Stimulated activated effector memory CD8-positive, alpha-beta T cell treated with anti-CD3 and anti-CD28 coated beads, Interleukin-12 subunit alpha, Interleukin-12 subunit beta, amount 100 ng/mL, for 72 hours (primary cell): Measurements from ENCODE around the gene RFPL3.

Source experiments
- ATAC-seq: fragments of 150-1000 bp; cut with Tn5 transposase; 2 replicates; pipeline ENCODE4 v1.10.0; 2021
- DNase-seq, 2 donors: peaks; one replicate each; pipeline ENCODE4 v3.0.0; 2021 to 2022; ENCODE audit warnings: low spot score in 2 of 2
- H3K27ac Mint-ChIP-seq: one replicate; pipeline ENCODE4 v1.8.0; 2022; ENCODE audit warnings: mild to moderate bottlenecking, mixed read lengths
- H3K36me3 Mint-ChIP-seq: one replicate; pipeline ENCODE4 v1.8.0; 2022; ENCODE audit warnings: mild to moderate bottlenecking, mixed read lengths
- H3K4me1 Mint-ChIP-seq: one replicate; pipeline ENCODE4 v1.8.0; 2022; ENCODE audit warnings: mixed read lengths
- H3K4me3 Mint-ChIP-seq: one replicate; pipeline ENCODE4 v1.8.0; 2022; ENCODE audit warnings: mild to moderate bottlenecking, mixed read lengths
- H3K9me3 Mint-ChIP-seq: one replicate; pipeline ENCODE4 v1.8.0; 2022; ENCODE audit warnings: mixed read lengths

RFPL3 gene

GRCh38 chr22:32409977-32410376 lies 52.3 kb downstream of the RFPL3 start:
- peaks cover 59% of the 10 kb centered on the region for H3K36me3 Mint-ChIP-seq
- H3K9me3 Mint-ChIP-seq, result no peaks in the 10 kb centered on the region
- ATAC-seq (no peak), DNase-seq (no peak)
- peak overlapping the region; percentile 86 for H3K4me3 Mint-ChIP-seq
- no peak overlapping the region for H3K27ac Mint-ChIP-seq
- peaks cover 23% of the 10 kb centered on the region for H3K4me1 Mint-ChIP-seq

DNA sequence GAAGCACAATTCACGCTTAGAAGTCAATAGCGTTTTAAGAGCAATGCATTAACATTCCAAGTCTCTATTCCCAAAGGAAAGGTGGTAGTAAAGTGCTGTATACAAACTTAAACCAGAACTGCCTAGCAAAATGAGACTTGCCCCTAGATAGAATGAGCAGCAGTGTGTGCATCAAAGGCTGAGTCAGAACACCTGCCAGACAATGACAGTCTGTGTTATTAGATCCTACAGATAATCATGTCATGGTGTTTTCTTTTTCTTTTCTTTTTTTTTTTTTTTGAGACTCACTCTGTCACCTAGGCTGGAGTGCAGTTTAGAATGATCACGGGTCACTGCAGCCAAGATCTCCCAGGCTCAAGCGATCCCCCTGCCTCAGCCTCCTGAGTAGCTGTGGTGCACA lies 52.8 kb downstream of the RFPL3 start:
- H3K4me1 Mint-ChIP-seq, result peaks cover 23% of the 10 kb centered on the region

More for the DNA sequence above, 52.8 kb downstream of the RFPL3 start:
- Mint-ChIP-seq H3K9me3 (no peaks in the 10 kb centered on the region), H3K36me3 (peaks cover 55% of the 10 kb centered on the region), H3K4me3 (peak overlapping the region; percentile 86), H3K27ac (no peak overlapping the region)
- no peak for ATAC-seq
- no peak for DNase-seq
